IMR-90 (cell line): ENCODE results near the gene ARHGAP31.

Experiments used
- BHLHE40 ChIP-seq: fragments of 150-350 bp; IDR thresholded peaks from 2 replicates; pipeline ENCODE4 v1.6.1; 2016; ENCODE audit warnings: mild to moderate bottlenecking, low read depth, low read length
- CEBPB ChIP-seq: IDR thresholded peaks from 2 replicates; pipeline ENCODE4 v1.6.1; 2012; ENCODE audit warnings: low read depth, low read length, improper control_type of control experiment
- CHD1 ChIP-seq: IDR thresholded peaks from 2 replicates; pipeline ENCODE4 v1.6.1; 2012; ENCODE audit warnings: low read depth, low read length, improper control_type of control experiment
- MXI1 ChIP-seq: IDR thresholded peaks from 2 replicates; pipeline ENCODE4 v1.6.1; 2012; ENCODE audit warnings: low read depth, mild to moderate bottlenecking, low read length, moderate library complexity, borderline replicate concordance
- NFE2L2 ChIP-seq: fragments of 150-350 bp; IDR thresholded peaks from 2 replicates; pipeline ENCODE4 v1.6.1; 2016; ENCODE audit warnings: low read depth, mild to moderate bottlenecking, low read length
- POLR2A ChIP-seq: IDR thresholded peaks from 2 replicates; pipeline ENCODE4 v1.6.1; 2012; ENCODE audit warnings: mild to moderate bottlenecking, low read depth, low read length
- RAD21 ChIP-seq: IDR thresholded peaks from 2 replicates; pipeline ENCODE4 v1.6.1; 2012; ENCODE audit warnings: low read length, improper control_type of control experiment
- RCOR1 ChIP-seq: IDR thresholded peaks from 2 replicates; pipeline ENCODE4 v1.6.1; 2012; ENCODE audit warnings: mild to moderate bottlenecking, low read length, improper control_type of control experiment; ENCODE audit not compliant: insufficient replicate concordance
- TF ChIP-seq, protein P1 (sequence below): conservative IDR thresholded peaks from 2 replicates; pipeline ENCODE4 v1.5.1; 2012; ENCODE audit warnings: mild to moderate bottlenecking, low read depth, low read length, improper control_type of control experiment
- TF ChIP-seq, protein P2 (sequence below): fragments of 150-350 bp; IDR thresholded peaks from 2 replicates; pipeline ENCODE4 v1.6.1; 2017; ENCODE audit warnings: mild to moderate bottlenecking, antibody characterized with exemption, low read length, low read depth

DNA sequence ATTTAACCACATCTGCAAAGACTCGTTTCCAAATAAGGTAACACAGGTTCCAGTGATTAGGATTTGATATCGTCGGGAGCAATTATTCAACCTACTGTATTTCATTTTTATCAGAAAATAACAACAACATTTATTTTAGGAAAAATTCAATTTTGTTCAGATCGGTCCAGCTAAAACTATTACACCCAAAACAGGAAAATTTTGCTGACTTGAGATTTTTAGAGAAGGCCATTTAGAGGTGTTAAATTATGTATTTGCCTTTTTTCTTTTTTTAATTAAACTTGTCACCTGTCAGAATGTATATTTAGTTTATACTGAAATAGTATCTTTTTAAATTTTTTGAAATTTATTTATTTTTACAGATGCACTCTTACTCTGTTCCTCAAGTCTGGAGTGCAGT lies 81.3 kb downstream of the ARHGAP31 start:
- TF ChIP-seq, protein P1, sequence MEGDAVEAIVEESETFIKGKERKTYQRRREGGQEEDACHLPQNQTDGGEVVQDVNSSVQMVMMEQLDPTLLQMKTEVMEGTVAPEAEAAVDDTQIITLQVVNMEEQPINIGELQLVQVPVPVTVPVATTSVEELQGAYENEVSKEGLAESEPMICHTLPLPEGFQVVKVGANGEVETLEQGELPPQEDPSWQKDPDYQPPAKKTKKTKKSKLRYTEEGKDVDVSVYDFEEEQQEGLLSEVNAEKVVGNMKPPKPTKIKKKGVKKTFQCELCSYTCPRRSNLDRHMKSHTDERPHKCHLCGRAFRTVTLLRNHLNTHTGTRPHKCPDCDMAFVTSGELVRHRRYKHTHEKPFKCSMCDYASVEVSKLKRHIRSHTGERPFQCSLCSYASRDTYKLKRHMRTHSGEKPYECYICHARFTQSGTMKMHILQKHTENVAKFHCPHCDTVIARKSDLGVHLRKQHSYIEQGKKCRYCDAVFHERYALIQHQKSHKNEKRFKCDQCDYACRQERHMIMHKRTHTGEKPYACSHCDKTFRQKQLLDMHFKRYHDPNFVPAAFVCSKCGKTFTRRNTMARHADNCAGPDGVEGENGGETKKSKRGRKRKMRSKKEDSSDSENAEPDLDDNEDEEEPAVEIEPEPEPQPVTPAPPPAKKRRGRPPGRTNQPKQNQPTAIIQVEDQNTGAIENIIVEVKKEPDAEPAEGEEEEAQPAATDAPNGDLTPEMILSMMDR, result no peak
- no peak for TF ChIP-seq RAD21
- TF ChIP-seq POLR2A, result no peak
- no peak for TF ChIP-seq BHLHE40
- no peak for TF ChIP-seq CEBPB
- TF ChIP-seq RCOR1, result no peak
- no peak for TF ChIP-seq MXI1
- no peak for TF ChIP-seq NFE2L2
- TF ChIP-seq, protein P2, sequence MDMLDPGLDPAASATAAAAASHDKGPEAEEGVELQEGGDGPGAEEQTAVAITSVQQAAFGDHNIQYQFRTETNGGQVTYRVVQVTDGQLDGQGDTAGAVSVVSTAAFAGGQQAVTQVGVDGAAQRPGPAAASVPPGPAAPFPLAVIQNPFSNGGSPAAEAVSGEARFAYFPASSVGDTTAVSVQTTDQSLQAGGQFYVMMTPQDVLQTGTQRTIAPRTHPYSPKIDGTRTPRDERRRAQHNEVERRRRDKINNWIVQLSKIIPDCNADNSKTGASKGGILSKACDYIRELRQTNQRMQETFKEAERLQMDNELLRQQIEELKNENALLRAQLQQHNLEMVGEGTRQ, result no peak
- no peak for TF ChIP-seq CHD1
